K562 (cell line): ENCODE data around the gene CCDC116. TPM values are rescaled to one million over a fixed set of nuclear protein-coding genes. Genes with fewer than 3 reads are reported as not detected.
A peak's percentile ranks its signal among the peaks of the same experiment; 100 is the strongest.

Experiments used
- CHD1 ChIP-seq: fragments of 200-600 bp; sonication (generic); IDR thresholded peaks from one replicate; pipeline ENCODE4 v1.6.1; 2012; ENCODE audit warnings: mild to moderate bottlenecking, moderate library complexity, low read length, inconsistent platforms
- EGR1 ChIP-seq: fragments of 450-650 bp; conservative IDR thresholded peaks from 2 replicates; pipeline ENCODE4 v1.6.1; 2017; ENCODE audit warnings: mild to moderate bottlenecking
- LARP7 ChIP-seq: fragments of 450-650 bp; IDR thresholded peaks from 2 replicates; pipeline ENCODE4 v1.6.1; 2016
- OTX1 ChIP-seq: fragments of 450-650 bp; formaldehyde crosslinking; IDR thresholded peaks from 2 replicates; pipeline ENCODE4 v1.4.0; 2022; ENCODE audit warnings: mild to moderate bottlenecking
- TEAD1 ChIP-seq, 2 experiments: fragments of 450-650 bp in 1 of 2; sonication (generic) in 1 of 2; formaldehyde crosslinking; IDR thresholded peaks; 2 replicates each; pipeline versions ENCODE4 v1.4.0 to v1.8.0; 2020 to 2022; ENCODE audit warnings: mild to moderate bottlenecking in 2 of 2, missing genetic modification reagents in 1 of 2
- ZNF133 ChIP-seq: fragments of 250-450 bp; sonication (Bioruptor Pico); IDR thresholded peaks from 2 replicates; pipeline ENCODE4 v1.4.0; 2020; ENCODE audit warnings: mild to moderate bottlenecking
- polyA plus RNA-seq, 8 experiments: library from polyadenylated mRNA; depleted of rRNA in 4 of 8; stranded (reverse) in 5 of 8; unstranded in 3 of 8; fragments of >200 nt; fragmentation: Nextera tagmentation in 2 of 8; fragmentation: Illumina TruSeq in 1 of 8; extraction: Ambion mirVana in 2 of 8; extraction: Trizol in 1 of 8; gene quantifications; 2 replicates each; pipeline versions ENCODE4 v1.2.1 to v1.2.3, GENCODE V29; 2011 to 2014; ENCODE audit warnings: inconsistent platforms in 1 of 8, missing spikeins in 1 of 8
- total RNA-seq, 7 experiments: library from RNA; depleted of rRNA in 6 of 7; stranded (reverse); fragments of >200 nt in 6 of 7; fragmentation: Illumina TruSeq in 2 of 7; extraction: Trizol in 2 of 7; gene quantifications; 2 replicates each; pipeline versions ENCODE4 v1.2.1 to v1.2.3, GENCODE V29; 2011 to 2021; ENCODE audit warnings: low replicate concordance in 1 of 7
- TF ChIP-seq, protein P1 (sequence below): fragments of 200-600 bp; sonication (generic); IDR thresholded peaks from one replicate; pipeline ENCODE4 v1.6.1; 2012; ENCODE audit warnings: mild to moderate bottlenecking, low read depth, low read length, inconsistent platforms
- TF ChIP-seq, protein P2 (sequence below): sonication (generic); formaldehyde crosslinking; IDR thresholded peaks from 2 replicates; pipeline ENCODE4 v1.5.0; 2020; ENCODE audit warnings: missing genetic modification reagents
- TF ChIP-seq, protein P3 (sequence below): fragments of 250-450 bp; sonication (Bioruptor Pico); IDR thresholded peaks from 2 replicates; pipeline ENCODE4 v1.8.0; 2022; ENCODE audit warnings: inconsistent platforms, mild to moderate bottlenecking, moderate library complexity, borderline replicate concordance
- TF ChIP-seq, protein P4 (sequence below): fragments of 450-650 bp; formaldehyde crosslinking; IDR thresholded peaks from 2 replicates; pipeline ENCODE4 v1.4.0; 2020; ENCODE audit warnings: mild to moderate bottlenecking, moderate library complexity
- TF ChIP-seq, protein P5 (sequence below): fragments of 450-650 bp; IDR thresholded peaks from 2 replicates; pipeline ENCODE4 v1.6.1; 2016; ENCODE audit warnings: missing biosample characterization, missing genetic modification characterization

Gene CCDC116
- total and polyA plus RNA-seq, 9 of the 15 experiments (the other 6 are each of a cell fraction or from before 2014, with no cell fraction given): 1.6 to 11.3 (median 4.7) TPM

DNA sequence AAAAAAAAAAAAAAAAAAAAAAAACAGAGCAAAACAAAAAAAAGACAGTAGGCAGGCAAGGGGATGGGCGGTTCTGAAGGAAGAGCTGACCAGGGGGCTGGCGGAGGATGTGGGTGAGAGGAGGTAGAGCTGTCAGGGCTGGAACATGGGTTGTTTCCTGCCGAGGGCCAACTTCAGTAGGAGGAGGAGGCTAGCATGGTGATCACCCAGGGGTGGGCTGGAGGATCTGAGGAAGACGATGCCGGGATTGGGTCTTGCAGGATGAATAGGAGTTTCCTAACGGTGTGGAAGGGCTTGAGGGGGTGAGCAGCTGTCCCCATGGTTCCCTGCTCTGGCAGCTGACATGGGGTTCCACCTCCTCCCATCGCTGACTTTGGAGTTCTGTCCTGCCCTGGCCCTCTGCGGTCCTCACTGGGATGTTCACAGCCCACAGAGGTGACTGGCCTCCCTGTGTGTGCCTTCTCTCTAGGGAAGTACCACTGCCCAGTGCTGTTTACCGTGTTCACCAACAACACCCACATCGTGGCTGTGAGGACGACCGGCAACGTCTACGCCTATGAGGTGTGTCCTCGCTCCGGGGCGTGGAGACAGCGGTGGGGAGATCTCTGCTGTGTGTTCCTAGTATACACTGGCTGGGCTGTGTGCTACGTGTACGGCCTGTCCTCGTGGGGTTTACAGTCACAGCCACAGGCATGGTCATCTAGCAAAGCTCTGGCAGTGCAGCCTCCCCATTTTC, 48.4 kb downstream of the CCDC116 start (continued):
- TF ChIP-seq, protein P1, sequence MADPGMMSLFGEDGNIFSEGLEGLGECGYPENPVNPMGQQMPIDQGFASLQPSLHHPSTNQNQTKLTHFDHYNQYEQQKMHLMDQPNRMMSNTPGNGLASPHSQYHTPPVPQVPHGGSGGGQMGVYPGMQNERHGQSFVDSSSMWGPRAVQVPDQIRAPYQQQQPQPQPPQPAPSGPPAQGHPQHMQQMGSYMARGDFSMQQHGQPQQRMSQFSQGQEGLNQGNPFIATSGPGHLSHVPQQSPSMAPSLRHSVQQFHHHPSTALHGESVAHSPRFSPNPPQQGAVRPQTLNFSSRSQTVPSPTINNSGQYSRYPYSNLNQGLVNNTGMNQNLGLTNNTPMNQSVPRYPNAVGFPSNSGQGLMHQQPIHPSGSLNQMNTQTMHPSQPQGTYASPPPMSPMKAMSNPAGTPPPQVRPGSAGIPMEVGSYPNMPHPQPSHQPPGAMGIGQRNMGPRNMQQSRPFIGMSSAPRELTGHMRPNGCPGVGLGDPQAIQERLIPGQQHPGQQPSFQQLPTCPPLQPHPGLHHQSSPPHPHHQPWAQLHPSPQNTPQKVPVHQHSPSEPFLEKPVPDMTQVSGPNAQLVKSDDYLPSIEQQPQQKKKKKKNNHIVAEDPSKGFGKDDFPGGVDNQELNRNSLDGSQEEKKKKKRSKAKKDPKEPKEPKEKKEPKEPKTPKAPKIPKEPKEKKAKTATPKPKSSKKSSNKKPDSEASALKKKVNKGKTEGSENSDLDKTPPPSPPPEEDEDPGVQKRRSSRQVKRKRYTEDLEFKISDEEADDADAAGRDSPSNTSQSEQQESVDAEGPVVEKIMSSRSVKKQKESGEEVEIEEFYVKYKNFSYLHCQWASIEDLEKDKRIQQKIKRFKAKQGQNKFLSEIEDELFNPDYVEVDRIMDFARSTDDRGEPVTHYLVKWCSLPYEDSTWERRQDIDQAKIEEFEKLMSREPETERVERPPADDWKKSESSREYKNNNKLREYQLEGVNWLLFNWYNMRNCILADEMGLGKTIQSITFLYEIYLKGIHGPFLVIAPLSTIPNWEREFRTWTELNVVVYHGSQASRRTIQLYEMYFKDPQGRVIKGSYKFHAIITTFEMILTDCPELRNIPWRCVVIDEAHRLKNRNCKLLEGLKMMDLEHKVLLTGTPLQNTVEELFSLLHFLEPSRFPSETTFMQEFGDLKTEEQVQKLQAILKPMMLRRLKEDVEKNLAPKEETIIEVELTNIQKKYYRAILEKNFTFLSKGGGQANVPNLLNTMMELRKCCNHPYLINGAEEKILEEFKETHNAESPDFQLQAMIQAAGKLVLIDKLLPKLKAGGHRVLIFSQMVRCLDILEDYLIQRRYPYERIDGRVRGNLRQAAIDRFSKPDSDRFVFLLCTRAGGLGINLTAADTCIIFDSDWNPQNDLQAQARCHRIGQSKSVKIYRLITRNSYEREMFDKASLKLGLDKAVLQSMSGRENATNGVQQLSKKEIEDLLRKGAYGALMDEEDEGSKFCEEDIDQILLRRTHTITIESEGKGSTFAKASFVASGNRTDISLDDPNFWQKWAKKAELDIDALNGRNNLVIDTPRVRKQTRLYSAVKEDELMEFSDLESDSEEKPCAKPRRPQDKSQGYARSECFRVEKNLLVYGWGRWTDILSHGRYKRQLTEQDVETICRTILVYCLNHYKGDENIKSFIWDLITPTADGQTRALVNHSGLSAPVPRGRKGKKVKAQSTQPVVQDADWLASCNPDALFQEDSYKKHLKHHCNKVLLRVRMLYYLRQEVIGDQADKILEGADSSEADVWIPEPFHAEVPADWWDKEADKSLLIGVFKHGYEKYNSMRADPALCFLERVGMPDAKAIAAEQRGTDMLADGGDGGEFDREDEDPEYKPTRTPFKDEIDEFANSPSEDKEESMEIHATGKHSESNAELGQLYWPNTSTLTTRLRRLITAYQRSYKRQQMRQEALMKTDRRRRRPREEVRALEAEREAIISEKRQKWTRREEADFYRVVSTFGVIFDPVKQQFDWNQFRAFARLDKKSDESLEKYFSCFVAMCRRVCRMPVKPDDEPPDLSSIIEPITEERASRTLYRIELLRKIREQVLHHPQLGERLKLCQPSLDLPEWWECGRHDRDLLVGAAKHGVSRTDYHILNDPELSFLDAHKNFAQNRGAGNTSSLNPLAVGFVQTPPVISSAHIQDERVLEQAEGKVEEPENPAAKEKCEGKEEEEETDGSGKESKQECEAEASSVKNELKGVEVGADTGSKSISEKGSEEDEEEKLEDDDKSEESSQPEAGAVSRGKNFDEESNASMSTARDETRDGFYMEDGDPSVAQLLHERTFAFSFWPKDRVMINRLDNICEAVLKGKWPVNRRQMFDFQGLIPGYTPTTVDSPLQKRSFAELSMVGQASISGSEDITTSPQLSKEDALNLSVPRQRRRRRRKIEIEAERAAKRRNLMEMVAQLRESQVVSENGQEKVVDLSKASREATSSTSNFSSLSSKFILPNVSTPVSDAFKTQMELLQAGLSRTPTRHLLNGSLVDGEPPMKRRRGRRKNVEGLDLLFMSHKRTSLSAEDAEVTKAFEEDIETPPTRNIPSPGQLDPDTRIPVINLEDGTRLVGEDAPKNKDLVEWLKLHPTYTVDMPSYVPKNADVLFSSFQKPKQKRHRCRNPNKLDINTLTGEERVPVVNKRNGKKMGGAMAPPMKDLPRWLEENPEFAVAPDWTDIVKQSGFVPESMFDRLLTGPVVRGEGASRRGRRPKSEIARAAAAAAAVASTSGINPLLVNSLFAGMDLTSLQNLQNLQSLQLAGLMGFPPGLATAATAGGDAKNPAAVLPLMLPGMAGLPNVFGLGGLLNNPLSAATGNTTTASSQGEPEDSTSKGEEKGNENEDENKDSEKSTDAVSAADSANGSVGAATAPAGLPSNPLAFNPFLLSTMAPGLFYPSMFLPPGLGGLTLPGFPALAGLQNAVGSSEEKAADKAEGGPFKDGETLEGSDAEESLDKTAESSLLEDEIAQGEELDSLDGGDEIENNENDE: no peak
- TF ChIP-seq, protein P2, sequence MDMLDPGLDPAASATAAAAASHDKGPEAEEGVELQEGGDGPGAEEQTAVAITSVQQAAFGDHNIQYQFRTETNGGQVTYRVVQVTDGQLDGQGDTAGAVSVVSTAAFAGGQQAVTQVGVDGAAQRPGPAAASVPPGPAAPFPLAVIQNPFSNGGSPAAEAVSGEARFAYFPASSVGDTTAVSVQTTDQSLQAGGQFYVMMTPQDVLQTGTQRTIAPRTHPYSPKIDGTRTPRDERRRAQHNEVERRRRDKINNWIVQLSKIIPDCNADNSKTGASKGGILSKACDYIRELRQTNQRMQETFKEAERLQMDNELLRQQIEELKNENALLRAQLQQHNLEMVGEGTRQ (CRISPR knock-in tag): no peak
- TF ChIP-seq ZNF133 (no peak), TEAD1 (CRISPR knock-in tag; IDR thresholded peaks at IDR 0.05) (peak in 1 of 2 experiments; percentile 26; a peak in 1 of 4 replicates), OTX1 (CRISPR knock-in tag) (0 out of 2 replicates have a peak, but pooled peaks have one; percentile 31), LARP7 (no peak), EGR1 (no peak), CHD1 (no peak)
- TF ChIP-seq, protein P3, sequence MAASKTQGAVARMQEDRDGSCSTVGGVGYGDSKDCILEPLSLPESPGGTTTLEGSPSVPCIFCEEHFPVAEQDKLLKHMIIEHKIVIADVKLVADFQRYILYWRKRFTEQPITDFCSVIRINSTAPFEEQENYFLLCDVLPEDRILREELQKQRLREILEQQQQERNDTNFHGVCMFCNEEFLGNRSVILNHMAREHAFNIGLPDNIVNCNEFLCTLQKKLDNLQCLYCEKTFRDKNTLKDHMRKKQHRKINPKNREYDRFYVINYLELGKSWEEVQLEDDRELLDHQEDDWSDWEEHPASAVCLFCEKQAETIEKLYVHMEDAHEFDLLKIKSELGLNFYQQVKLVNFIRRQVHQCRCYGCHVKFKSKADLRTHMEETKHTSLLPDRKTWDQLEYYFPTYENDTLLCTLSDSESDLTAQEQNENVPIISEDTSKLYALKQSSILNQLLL (CRISPR knock-in tag): peak; percentile 71; the same call in 1 of the 2 replicates
- TF ChIP-seq, protein P4, sequence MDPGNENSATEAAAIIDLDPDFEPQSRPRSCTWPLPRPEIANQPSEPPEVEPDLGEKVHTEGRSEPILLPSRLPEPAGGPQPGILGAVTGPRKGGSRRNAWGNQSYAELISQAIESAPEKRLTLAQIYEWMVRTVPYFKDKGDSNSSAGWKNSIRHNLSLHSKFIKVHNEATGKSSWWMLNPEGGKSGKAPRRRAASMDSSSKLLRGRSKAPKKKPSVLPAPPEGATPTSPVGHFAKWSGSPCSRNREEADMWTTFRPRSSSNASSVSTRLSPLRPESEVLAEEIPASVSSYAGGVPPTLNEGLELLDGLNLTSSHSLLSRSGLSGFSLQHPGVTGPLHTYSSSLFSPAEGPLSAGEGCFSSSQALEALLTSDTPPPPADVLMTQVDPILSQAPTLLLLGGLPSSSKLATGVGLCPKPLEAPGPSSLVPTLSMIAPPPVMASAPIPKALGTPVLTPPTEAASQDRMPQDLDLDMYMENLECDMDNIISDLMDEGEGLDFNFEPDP: 0 out of 2 replicates have a peak, but pooled peaks have one; percentile 6
- TF ChIP-seq, protein P5, sequence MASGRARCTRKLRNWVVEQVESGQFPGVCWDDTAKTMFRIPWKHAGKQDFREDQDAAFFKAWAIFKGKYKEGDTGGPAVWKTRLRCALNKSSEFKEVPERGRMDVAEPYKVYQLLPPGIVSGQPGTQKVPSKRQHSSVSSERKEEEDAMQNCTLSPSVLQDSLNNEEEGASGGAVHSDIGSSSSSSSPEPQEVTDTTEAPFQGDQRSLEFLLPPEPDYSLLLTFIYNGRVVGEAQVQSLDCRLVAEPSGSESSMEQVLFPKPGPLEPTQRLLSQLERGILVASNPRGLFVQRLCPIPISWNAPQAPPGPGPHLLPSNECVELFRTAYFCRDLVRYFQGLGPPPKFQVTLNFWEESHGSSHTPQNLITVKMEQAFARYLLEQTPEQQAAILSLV: no peak
